Natural killer cell treated with Interleukin-12 subunit alpha and Interleukin-12 subunit beta and Interleukin-15 and Interleukin-18, amount 100 ng/mL, for 72 hours (primary cell): ENCODE measurements around the gene IGFBP1. TPM values are rescaled to one million over a fixed set of nuclear protein-coding genes. Genes with fewer than 3 reads are reported as not detected.

ENCODE experiments used
- ATAC-seq, 2 donors: fragments of 150-1000 bp; cut with Tn5 transposase in 1 of 2; sonication (Bioruptor Pico), chemical (Tn5 transposase) in 1 of 2; 2 replicates each; pipeline ENCODE4 v1.10.0; 2021
- DNase-seq: peaks from one replicate; pipeline ENCODE4 v3.0.0; 2022; ENCODE audit warnings: low spot score
- H3K27ac Mint-ChIP-seq, 2 donors: 1 replicate in 1 of 2; 2 replicates in 1 of 2; pipeline ENCODE4 v1.8.0; 2022; ENCODE audit warnings: mixed read lengths in 2 of 2, mild to moderate bottlenecking in 1 of 2, moderate library complexity in 1 of 2
- H3K27me3 Mint-ChIP-seq, 2 donors: 1 replicate in 1 of 2; 2 replicates in 1 of 2; pipeline ENCODE4 v1.8.0; 2022; ENCODE audit warnings: mixed read lengths in 2 of 2
- H3K36me3 Mint-ChIP-seq: one replicate; pipeline ENCODE4 v1.8.0; 2022; ENCODE audit warnings: mixed read lengths
- H3K4me1 Mint-ChIP-seq, 2 donors: 1 replicate in 1 of 2; 2 replicates in 1 of 2; pipeline ENCODE4 v1.8.0; 2022; ENCODE audit warnings: low read depth in 2 of 2, mixed read lengths in 2 of 2, mild to moderate bottlenecking in 1 of 2
- H3K4me3 Mint-ChIP-seq: one replicate; pipeline ENCODE4 v1.8.0; 2022; ENCODE audit warnings: mixed read lengths
- H3K9me3 Mint-ChIP-seq: 2 replicates; pipeline ENCODE4 v1.8.0; 2022; ENCODE audit warnings: mixed read lengths
- total RNA-seq, 2 donors: library from RNA; stranded (reverse); gene quantifications; one replicate each; pipeline ENCODE4 v1.2.3, GENCODE V29; 2022

IGFBP1 gene
- total RNA-seq, 2 donors from 2014 or later = not detected

GRCh38 chr7:45920502-45921380, 32.5 kb downstream of the IGFBP1 start, which contains the start of gene IGFBP3:
TSS of gene IGFBP3 (minus strand) at chr7:45921272. CDS start at chr7:45921140, 132 bp downstream.
- H3K27me3 Mint-ChIP-seq = peaks cover 14 to 34% of the 10 kb centered on the region in 2 donors
- no peaks in the 10 kb centered on the region for H3K9me3 Mint-ChIP-seq
- H3K4me3 Mint-ChIP-seq = peak within 1 kb of the TSS; percentile 82
- peak within 1 kb of the TSS in 1 of 2 donors; percentile 51 for H3K27ac Mint-ChIP-seq
- no peaks in the 10 kb centered on the region for H3K36me3 Mint-ChIP-seq
- H3K4me1 Mint-ChIP-seq = peaks cover 10 to 24% of the 10 kb centered on the region in 2 donors
- ATAC-seq (peak; percentile 12 to 85), DNase-seq (no peak)

GRCh38 chr7:45921381-45921698, 33.1 kb downstream of the IGFBP1 start:
- ATAC-seq (peak in 1 of 2 donors; percentile 5), DNase-seq (no peak)
- peak overlapping the region; percentile 82 for H3K4me3 Mint-ChIP-seq
- no peaks in the 10 kb centered on the region for H3K36me3 Mint-ChIP-seq
- no peak overlapping the region for H3K27ac Mint-ChIP-seq
- no peaks in the 10 kb centered on the region for H3K9me3 Mint-ChIP-seq
- peaks cover 14 to 28% of the 10 kb centered on the region in 2 donors for H3K27me3 Mint-ChIP-seq
- H3K4me1 Mint-ChIP-seq = peaks cover 10 to 24% of the 10 kb centered on the region in 2 donors

GRCh38 chr7:45921699-45922519, 33.6 kb downstream of the IGFBP1 start:
- H3K27me3 Mint-ChIP-seq = peaks cover 14 to 28% of the 10 kb centered on the region in 2 donors
- peak overlapping the region in 1 of 2 donors; percentile 51 for H3K27ac Mint-ChIP-seq
- ATAC-seq (no peak), DNase-seq (no peak)
- H3K9me3 Mint-ChIP-seq = no peaks in the 10 kb centered on the region
- peaks cover 10 to 24% of the 10 kb centered on the region in 2 donors for H3K4me1 Mint-ChIP-seq
- H3K4me3 Mint-ChIP-seq = peak overlapping the region; percentile 82
- H3K36me3 Mint-ChIP-seq = no peaks in the 10 kb centered on the region

- Mint-ChIP-seq H3K9me3 (no peaks in the 10 kb centered on the region), H3K27me3 (peaks cover 14 to 28% of the 10 kb centered on the region in 2 donors), H3K36me3 (no peaks in the 10 kb centered on the region), H3K4me3 (peak overlapping the region; percentile 82), H3K4me1 (peaks cover 10 to 28% of the 10 kb centered on the region in 2 donors), H3K27ac (peak overlapping the region in 1 of 2 donors; percentile 51)
- peak in 1 of 2 donors; percentile 45 for ATAC-seq
- no peak for DNase-seq
Observed at GRCh38 chr7:45922810-45923209, 34.5 kb downstream of the IGFBP1 start.

- Mint-ChIP-seq H3K4me1 (peaks cover 10 to 29% of the 10 kb centered on the region in 2 donors), H3K27me3 (peaks cover 14 to 26% of the 10 kb centered on the region in 2 donors), H3K36me3 (no peaks in the 10 kb centered on the region), H3K4me3 (peak overlapping the region; percentile 82), H3K27ac (peak overlapping the region in 1 of 2 donors; percentile 51), H3K9me3 (no peaks in the 10 kb centered on the region)
- ATAC-seq = no peak
- DNase-seq = no peak
Observed at GRCh38 chr7:45923290-45923689, 35.0 kb downstream of the IGFBP1 start.

GRCh38 chr7:45923818-45924217, 35.5 kb downstream of the IGFBP1 start:
- no peaks in the 10 kb centered on the region for H3K36me3 Mint-ChIP-seq
- peaks cover 14 to 31% of the 10 kb centered on the region in 2 donors for H3K27me3 Mint-ChIP-seq
- ATAC-seq (no peak), DNase-seq (no peak)
- peaks cover 3% of the 10 kb centered on the region for H3K9me3 Mint-ChIP-seq
- H3K4me3 Mint-ChIP-seq = no peak overlapping the region
- no peak overlapping the region for H3K27ac Mint-ChIP-seq
- peaks cover 10 to 29% of the 10 kb centered on the region in 2 donors for H3K4me1 Mint-ChIP-seq

GRCh38 chr7:45924283-45924682, 36.0 kb downstream of the IGFBP1 start:
- Mint-ChIP-seq H3K9me3 (peaks cover 3% of the 10 kb centered on the region), H3K4me1 (peaks cover 10 to 29% of the 10 kb centered on the region in 2 donors), H3K36me3 (no peaks in the 10 kb centered on the region), H3K27ac (no peak overlapping the region), H3K27me3 (peaks cover 14 to 33% of the 10 kb centered on the region in 2 donors), H3K4me3 (no peak overlapping the region)
- no peak for DNase-seq
- no peak for ATAC-seq

- Mint-ChIP-seq H3K4me1 (peaks cover 6 to 12% of the 10 kb centered on the region in 2 donors), H3K27me3 (peaks cover 7 to 23% of the 10 kb centered on the region in 2 donors), H3K36me3 (no peaks in the 10 kb centered on the region), H3K9me3 (peaks cover 3% of the 10 kb centered on the region), H3K27ac (peak overlapping the region in 1 of 2 donors; percentile 59), H3K4me3 (peak overlapping the region; percentile 71)
- no peak for ATAC-seq
- DNase-seq = no peak
Observed at GRCh38 chr7:45927721-45928120, 39.4 kb downstream of the IGFBP1 start.

GRCh38 chr7:45930967-45931366, 42.7 kb downstream of the IGFBP1 start:
- H3K27ac Mint-ChIP-seq = no peak overlapping the region

GRCh38 chr7:45937301-45937700, 49.0 kb downstream of the IGFBP1 start:
- Mint-ChIP-seq H3K4me3 (no peak overlapping the region), H3K4me1 (peaks cover 7 to 25% of the 10 kb centered on the region in 2 donors), H3K9me3 (peaks cover 4% of the 10 kb centered on the region), H3K36me3 (peaks cover 4% of the 10 kb centered on the region), H3K27ac (no peak overlapping the region), H3K27me3 (peaks cover 6 to 15% of the 10 kb centered on the region in 2 donors)
- DNase-seq (no peak), ATAC-seq (no peak)

More at GRCh38 chr7:45930967-45931366, 42.7 kb downstream of the IGFBP1 start:
- ATAC-seq (no peak), DNase-seq (no peak)
- Mint-ChIP-seq H3K4me3 (no peak overlapping the region), H3K27me3 (peaks cover 15 to 16% of the 10 kb centered on the region in 2 donors), H3K36me3 (no peaks in the 10 kb centered on the region), H3K4me1 (peaks cover 0 to 4% of the 10 kb centered on the region in 2 donors), H3K9me3 (peaks cover 3% of the 10 kb centered on the region)

GRCh38 chr7:45937862-45938261, 49.6 kb downstream of the IGFBP1 start:
- ATAC-seq (no peak), DNase-seq (no peak)
- Mint-ChIP-seq H3K4me1 (peaks cover 7 to 29% of the 10 kb centered on the region in 2 donors), H3K36me3 (peaks cover 4% of the 10 kb centered on the region), H3K9me3 (peaks cover 4% of the 10 kb centered on the region), H3K27ac (no peak overlapping the region), H3K4me3 (no peak overlapping the region), H3K27me3 (peaks cover 6 to 15% of the 10 kb centered on the region in 2 donors)

GRCh38 chr7:45938626-45939302, 50.5 kb downstream of the IGFBP1 start:
- ATAC-seq = no peak
- peaks cover 3 to 6% of the 10 kb centered on the region in 2 donors for H3K27me3 Mint-ChIP-seq

GRCh38 chr7:45939574-45939973, 51.3 kb downstream of the IGFBP1 start:
- Mint-ChIP-seq H3K27ac (peak overlapping the region in 1 of 2 donors; percentile 1), H3K4me3 (peak overlapping the region; percentile 72)

More at GRCh38 chr7:45938626-45939302, 50.5 kb downstream of the IGFBP1 start:
- peaks cover 4% of the 10 kb centered on the region for H3K36me3 Mint-ChIP-seq
- H3K4me3 Mint-ChIP-seq = peak overlapping the region; percentile 72
- peak overlapping the region in 1 of 2 donors; percentile 1 for H3K27ac Mint-ChIP-seq
- peaks cover 4% of the 10 kb centered on the region for H3K9me3 Mint-ChIP-seq
- DNase-seq = no peak
- peaks cover 7 to 35% of the 10 kb centered on the region in 2 donors for H3K4me1 Mint-ChIP-seq

More at GRCh38 chr7:45939574-45939973, 51.3 kb downstream of the IGFBP1 start:
- peaks cover 7 to 40% of the 10 kb centered on the region in 2 donors for H3K4me1 Mint-ChIP-seq
- ATAC-seq (no peak), DNase-seq (no peak)
- peaks cover 4% of the 10 kb centered on the region for H3K36me3 Mint-ChIP-seq
- peaks cover 4% of the 10 kb centered on the region for H3K9me3 Mint-ChIP-seq
- no peaks in the 10 kb centered on the region for H3K27me3 Mint-ChIP-seq
